Panc1 (cell line): ENCODE data around the gene OPA3. TPM values are rescaled to one million over a fixed set of nuclear protein-coding genes. Genes with fewer than 3 reads are reported as not detected.

Experiments
- ATAC-seq: fragments of 200-7000 bp; cut with Tn5 transposase; 2 replicates; pipeline ENCODE4 v1.9.1; 2020; ENCODE audit warnings: mild to moderate bottlenecking, moderate library complexity
- BruUV-seq: library from RNA; stranded (reverse); fragments of 400-500 nt; replicated peaks from 2 replicates; lab custom pipeline; 2021; lab: Mats Ljungman, UMichigan
- CTCF ChIA-PET: fragments of 300-600 bp; sonication (Branson Sonifier 250); formaldehyde crosslinking; loops from one replicate; lab custom pipeline; 2022; ENCODE audit warnings: antibody characterized with exemption; lab: Charles Lee
- POLR2A ChIA-PET: fragments of 300-600 bp; sonication (Branson Sonifier 250); formaldehyde crosslinking; loops from one replicate; lab custom pipeline; 2022; ENCODE audit warnings: antibody characterized with exemption; lab: Charles Lee
- DNase-seq: peaks from one replicate; pipeline ENCODE4 v3.0.0-alpha.2; 2010; ENCODE audit warnings: low read depth, low spot score
- H3K27ac ChIP-seq: 2 replicates; pipeline ENCODE4 v1.5.1; 2011; ENCODE audit warnings: mild to moderate bottlenecking, low read length, inconsistent platforms
- H3K27me3 ChIP-seq: fragments of 200-500 bp; sonication (Bioruptor generic); 2 replicates; pipeline ENCODE4 v1.6.0; 2014; ENCODE audit warnings: low read length, inconsistent platforms; ENCODE audit not compliant: control insufficient read depth, insufficient read depth
- H3K36me3 ChIP-seq: fragments of 200-500 bp; sonication (Bioruptor generic); 2 replicates; pipeline ENCODE4 v1.5.1; 2014; ENCODE audit warnings: inconsistent platforms, mild to moderate bottlenecking, low read length, moderate library complexity; ENCODE audit not compliant: control insufficient read depth, insufficient read depth
- H3K4me1 ChIP-seq: 2 replicates; pipeline ENCODE4 v1.5.1; 2011; ENCODE audit warnings: inconsistent platforms, mild to moderate bottlenecking, low read length, moderate library complexity; ENCODE audit not compliant: control insufficient read depth, insufficient read depth
- H3K4me3 ChIP-seq, 2 experiments: 2 replicates each; pipeline ENCODE4 v1.5.1; 2011 to 2012; ENCODE audit warnings: low read depth in 2 of 2, low read length in 2 of 2, mild to moderate bottlenecking in 2 of 2, inconsistent platforms in 1 of 2, moderate library complexity in 1 of 2
- H3K9me3 ChIP-seq: fragments of 200-500 bp; sonication (Bioruptor generic); 2 replicates; pipeline ENCODE4 v1.5.1; 2014; ENCODE audit warnings: low read depth, mild to moderate bottlenecking, inconsistent platforms, low read length, moderate library complexity; ENCODE audit not compliant: control insufficient read depth, insufficient read depth
- POLR2AphosphoS5 ChIP-seq: IDR thresholded peaks from 2 replicates; pipeline ENCODE4 v1.6.1; 2012; ENCODE audit warnings: mild to moderate bottlenecking, low read depth, low read length, moderate library complexity
- SIN3A ChIP-seq: IDR thresholded peaks from 2 replicates; pipeline ENCODE4 v1.6.1; 2012; ENCODE audit warnings: low read depth, mild to moderate bottlenecking, low read length, moderate library complexity, borderline replicate concordance; ENCODE audit not compliant: insufficient read depth
- TCF7L2 ChIP-seq: IDR thresholded peaks from 2 replicates; pipeline ENCODE4 v1.6.1; 2011; ENCODE audit warnings: mild to moderate bottlenecking, low read depth, low read length, inconsistent platforms
- in situ Hi-C: cut with HindIII; loops from 2 replicates; pipeline ENCODE4 v1.10.0; 2016; ENCODE audit warnings: low sequenced_read_pairs, low pct_unique_long_range_greater_than_20kb
- intact Hi-C: fragments of 100-400 bp; cut with micrococcal nuclease; formaldehyde crosslinking; loops from one replicate; pipeline ENCODE4 v1.10.0; 2022; ENCODE audit not compliant: unreplicated experiment
- total RNA-seq: library from RNA; stranded (reverse); gene quantifications from one replicate; pipeline ENCODE4 v1.2.1, GENCODE V29; 2021; ENCODE audit not compliant: unreplicated experiment
- TF ChIP-seq, protein P1 (sequence below): fragments of 450-650 bp; IDR thresholded peaks from 2 replicates; pipeline ENCODE4 v1.5.1; 2017; ENCODE audit warnings: mild to moderate bottlenecking
- TF ChIP-seq, protein P2 (sequence below), 2 experiments: IDR thresholded peaks; 2 replicates each; pipeline ENCODE4 v1.6.1; 2011 to 2012; ENCODE audit warnings: low read depth in 2 of 2, control low read depth in 1 of 2, low read length in 1 of 2, mild to moderate bottlenecking in 1 of 2, moderate library complexity in 1 of 2; ENCODE audit not compliant: insufficient read depth in 1 of 2

The OPA3 gene
- total RNA-seq, 1 experiment from 2014 or later: 20.3 TPM

DNA sequence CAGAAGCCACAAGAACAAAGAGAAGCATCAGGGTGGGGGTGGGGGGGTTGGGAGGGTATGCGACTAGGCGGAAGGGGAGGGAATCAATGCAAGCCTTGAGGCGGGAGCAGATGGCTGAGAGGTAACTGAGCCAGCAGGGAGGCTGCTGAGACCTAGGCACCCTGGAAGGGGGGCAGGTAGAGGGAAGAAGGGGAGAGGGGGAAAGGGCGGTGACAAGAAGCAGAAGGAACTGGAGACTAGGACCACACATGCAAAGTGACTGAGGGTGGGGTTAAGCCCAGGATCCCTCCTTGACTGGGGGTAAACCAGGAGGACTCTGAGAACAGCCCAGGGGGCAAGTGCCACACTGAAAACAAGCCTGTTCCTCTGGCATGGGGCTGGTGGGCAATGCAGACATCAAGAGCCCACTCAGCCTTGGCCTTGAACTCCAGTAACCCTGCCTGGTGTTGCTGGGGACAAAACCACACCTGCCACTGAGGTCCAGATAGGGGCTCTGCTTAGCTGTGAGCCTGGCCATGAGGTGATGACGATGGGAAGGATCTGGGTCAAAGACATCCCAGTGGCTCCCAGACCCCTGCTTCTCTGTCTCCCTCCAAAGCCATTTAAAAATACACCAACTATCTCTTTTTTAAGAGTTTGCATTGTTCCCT is 20.3 kb downstream of the OPA3 start:
- no peak overlapping the region for H3K4me3 ChIP-seq
- TF ChIP-seq TCF7L2: no peak
- TF ChIP-seq POLR2AphosphoS5: no peak
- TF ChIP-seq, protein P1, sequence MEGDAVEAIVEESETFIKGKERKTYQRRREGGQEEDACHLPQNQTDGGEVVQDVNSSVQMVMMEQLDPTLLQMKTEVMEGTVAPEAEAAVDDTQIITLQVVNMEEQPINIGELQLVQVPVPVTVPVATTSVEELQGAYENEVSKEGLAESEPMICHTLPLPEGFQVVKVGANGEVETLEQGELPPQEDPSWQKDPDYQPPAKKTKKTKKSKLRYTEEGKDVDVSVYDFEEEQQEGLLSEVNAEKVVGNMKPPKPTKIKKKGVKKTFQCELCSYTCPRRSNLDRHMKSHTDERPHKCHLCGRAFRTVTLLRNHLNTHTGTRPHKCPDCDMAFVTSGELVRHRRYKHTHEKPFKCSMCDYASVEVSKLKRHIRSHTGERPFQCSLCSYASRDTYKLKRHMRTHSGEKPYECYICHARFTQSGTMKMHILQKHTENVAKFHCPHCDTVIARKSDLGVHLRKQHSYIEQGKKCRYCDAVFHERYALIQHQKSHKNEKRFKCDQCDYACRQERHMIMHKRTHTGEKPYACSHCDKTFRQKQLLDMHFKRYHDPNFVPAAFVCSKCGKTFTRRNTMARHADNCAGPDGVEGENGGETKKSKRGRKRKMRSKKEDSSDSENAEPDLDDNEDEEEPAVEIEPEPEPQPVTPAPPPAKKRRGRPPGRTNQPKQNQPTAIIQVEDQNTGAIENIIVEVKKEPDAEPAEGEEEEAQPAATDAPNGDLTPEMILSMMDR: no peak
- TF ChIP-seq, protein P2, sequence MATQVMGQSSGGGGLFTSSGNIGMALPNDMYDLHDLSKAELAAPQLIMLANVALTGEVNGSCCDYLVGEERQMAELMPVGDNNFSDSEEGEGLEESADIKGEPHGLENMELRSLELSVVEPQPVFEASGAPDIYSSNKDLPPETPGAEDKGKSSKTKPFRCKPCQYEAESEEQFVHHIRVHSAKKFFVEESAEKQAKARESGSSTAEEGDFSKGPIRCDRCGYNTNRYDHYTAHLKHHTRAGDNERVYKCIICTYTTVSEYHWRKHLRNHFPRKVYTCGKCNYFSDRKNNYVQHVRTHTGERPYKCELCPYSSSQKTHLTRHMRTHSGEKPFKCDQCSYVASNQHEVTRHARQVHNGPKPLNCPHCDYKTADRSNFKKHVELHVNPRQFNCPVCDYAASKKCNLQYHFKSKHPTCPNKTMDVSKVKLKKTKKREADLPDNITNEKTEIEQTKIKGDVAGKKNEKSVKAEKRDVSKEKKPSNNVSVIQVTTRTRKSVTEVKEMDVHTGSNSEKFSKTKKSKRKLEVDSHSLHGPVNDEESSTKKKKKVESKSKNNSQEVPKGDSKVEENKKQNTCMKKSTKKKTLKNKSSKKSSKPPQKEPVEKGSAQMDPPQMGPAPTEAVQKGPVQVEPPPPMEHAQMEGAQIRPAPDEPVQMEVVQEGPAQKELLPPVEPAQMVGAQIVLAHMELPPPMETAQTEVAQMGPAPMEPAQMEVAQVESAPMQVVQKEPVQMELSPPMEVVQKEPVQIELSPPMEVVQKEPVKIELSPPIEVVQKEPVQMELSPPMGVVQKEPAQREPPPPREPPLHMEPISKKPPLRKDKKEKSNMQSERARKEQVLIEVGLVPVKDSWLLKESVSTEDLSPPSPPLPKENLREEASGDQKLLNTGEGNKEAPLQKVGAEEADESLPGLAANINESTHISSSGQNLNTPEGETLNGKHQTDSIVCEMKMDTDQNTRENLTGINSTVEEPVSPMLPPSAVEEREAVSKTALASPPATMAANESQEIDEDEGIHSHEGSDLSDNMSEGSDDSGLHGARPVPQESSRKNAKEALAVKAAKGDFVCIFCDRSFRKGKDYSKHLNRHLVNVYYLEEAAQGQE (IDR thresholded peaks at IDR 0.05; ENCODE audit: insufficient read depth in 1 of 2, low read depth in 2 of 2, low read length in 1 of 2): no peak
- TF ChIP-seq SIN3A: no peak
- no peaks in the 10 kb centered on the region for H3K9me3 ChIP-seq
- in situ Hi-C loops: no loop called here
- H3K27me3 ChIP-seq: no peaks in the 10 kb centered on the region
- DNase-seq (no peak), ATAC-seq (no peak)
- peaks cover 6% of the 10 kb centered on the region; the same call in 1 of the 2 replicates for H3K4me1 ChIP-seq
- BruUV-seq: no TSS peak
- no peaks in the 10 kb centered on the region for H3K36me3 ChIP-seq
- ChIA-PET POLR2A (no interaction called here), CTCF (no interaction called here)
- intact Hi-C loops: no loop called here
- no peak overlapping the region for H3K27ac ChIP-seq

DNA sequence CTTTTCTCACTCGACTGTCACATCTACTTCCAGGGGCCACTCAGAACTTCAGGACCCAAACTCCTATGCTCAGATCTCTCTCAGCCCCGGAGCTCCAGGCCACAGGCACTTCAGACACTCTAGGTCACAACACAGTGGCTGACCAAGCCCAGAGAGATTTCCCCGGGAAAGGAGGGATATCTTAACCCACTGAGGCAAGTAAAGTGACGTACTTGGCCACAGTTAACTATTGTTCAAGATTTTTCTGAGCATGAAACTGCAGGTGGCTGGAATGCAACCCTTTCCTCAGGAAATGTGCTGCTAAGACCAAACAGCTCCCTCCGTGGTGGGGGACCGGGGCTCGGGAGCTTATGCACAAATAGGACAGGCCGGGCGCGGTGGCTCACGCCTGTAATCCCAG is 23.9 kb downstream of the OPA3 start:
- no peak for ATAC-seq
- no peak overlapping the region for H3K4me3 ChIP-seq
- H3K4me1 ChIP-seq: no peaks in the 10 kb centered on the region
- no peaks in the 10 kb centered on the region for H3K27me3 ChIP-seq
- in situ Hi-C loops: no loop called here
- CTCF ChIA-PET: no interaction called here
- BruUV-seq: no TSS peak
- TF ChIP-seq, protein P1: no peak
- TF ChIP-seq TCF7L2 (no peak), POLR2AphosphoS5 (no peak), SIN3A (no peak)
- TF ChIP-seq, protein P2 (IDR thresholded peaks at IDR 0.05; ENCODE audit: insufficient read depth in 1 of 2, low read depth in 2 of 2, low read length in 1 of 2): no peak
- intact Hi-C loops: no loop called here
- no peak for DNase-seq
- no peaks in the 10 kb centered on the region for H3K36me3 ChIP-seq
- POLR2A ChIA-PET: no interaction called here
- no peaks in the 10 kb centered on the region for H3K9me3 ChIP-seq
- no peak overlapping the region for H3K27ac ChIP-seq
